GM06990 (cell line): Measurements from ENCODE around the gene GP1BB.

Source experiments
- DNase-seq: peaks from one replicate; pipeline ENCODE4 v3.0.0-alpha.2; 2011; ENCODE audit not compliant: insufficient read length; ENCODE audit errors: extremely low read depth
- H3K27me3 ChIP-seq: replicated peaks from 2 replicates; pipeline ENCODE4 v1.6.0; 2011; ENCODE audit warnings: low read length; ENCODE audit not compliant: control insufficient read depth, insufficient read depth
- H3K36me3 ChIP-seq: 2 replicates; pipeline ENCODE4 v1.5.1; 2011; ENCODE audit warnings: low read length; ENCODE audit not compliant: control insufficient read depth, insufficient read depth
- H3K4me3 ChIP-seq: replicated peaks from 2 replicates; pipeline ENCODE4 v1.5.1; 2011; ENCODE audit warnings: low read depth, mild to moderate bottlenecking, control low read depth, low read length
- CTCF ChIP-seq: IDR thresholded peaks from 2 replicates; pipeline ENCODE4 v1.5.1; 2011; ENCODE audit warnings: low read length, control low read depth, mild to moderate bottlenecking, inconsistent platforms; ENCODE audit not compliant: insufficient read depth, poor library complexity, severe bottlenecking

The GP1BB gene

GRCh38 chr22:19748139-19748538 lies 24.8 kb downstream of the GP1BB start:
- Histone ChIP-seq H3K4me3 (no peak overlapping the region), H3K27me3 (peaks cover 1% of the 10 kb centered on the region), H3K36me3 (no peaks in the 10 kb centered on the region)
- DNase-seq = no peak
- no peak for TF ChIP-seq CTCF

- H3K4me3 ChIP-seq = no peak overlapping the region
- H3K36me3 ChIP-seq = no peaks in the 10 kb centered on the region
- TF ChIP-seq CTCF = no peak
- peaks cover 4% of the 10 kb centered on the region for H3K27me3 ChIP-seq
- DNase-seq = no peak
Measured at GRCh38 chr22:19748991-19749664, 25.8 kb downstream of the GP1BB start.

- peaks cover 4% of the 10 kb centered on the region for H3K27me3 ChIP-seq
- no peak for TF ChIP-seq CTCF
- H3K36me3 ChIP-seq = no peaks in the 10 kb centered on the region
- no peak for DNase-seq
- H3K4me3 ChIP-seq = no peak overlapping the region
Measured at GRCh38 chr22:19749876-19750275, 26.5 kb downstream of the GP1BB start.

GRCh38 chr22:19750507-19751490 lies 27.5 kb downstream of the GP1BB start:
- Histone ChIP-seq H3K27me3 (peaks cover 4% of the 10 kb centered on the region), H3K36me3 (no peaks in the 10 kb centered on the region)
- DNase-seq = no peak

More at GRCh38 chr22:19750507-19751490, 27.5 kb downstream of the GP1BB start:
- no peak overlapping the region for H3K4me3 ChIP-seq
- no peak for TF ChIP-seq CTCF
